Heart left ventricle (tissue), 16 donors: ENCODE measurements around the gene NTMT2. TPM values are rescaled to one million over a fixed set of nuclear protein-coding genes. Genes with fewer than 3 reads are reported as not detected.

ENCODE experiments used
- ATAC-seq, 4 donors: fragments of 200-7000 bp; cut with Tn5 transposase; one replicate each; pipeline ENCODE4 v1.9.1; 2020 to 2022; ENCODE audit warnings: moderate library complexity in 4 of 4, mild to moderate bottlenecking in 3 of 4, moderate number of reproducible peaks in 1 of 4
- DNase-seq, 5 donors: peaks; one replicate each; pipeline ENCODE4 v3.0.0-alpha.2; 2020
- H3K27ac ChIP-seq, 12 donors: fragments of 200-600 bp; sonication (generic) in 4 of 12; one replicate each; pipeline versions ENCODE4 v1.5.0 to v1.8.0; 2016 to 2022; ENCODE audit warnings: mild to moderate bottlenecking in 2 of 12
- H3K27me3 ChIP-seq, 9 donors: fragments of 200-600 bp; sonication (generic) in 2 of 9; one replicate each; pipeline versions ENCODE4 v1.5.1 to v1.8.0; 2016 to 2022; ENCODE audit warnings: mild to moderate bottlenecking in 3 of 9
- H3K36me3 ChIP-seq, 9 donors: fragments of 200-600 bp; sonication (generic) in 2 of 9; one replicate each; pipeline versions ENCODE4 v1.5.0 to v1.8.0; 2018 to 2022; ENCODE audit warnings: mild to moderate bottlenecking in 2 of 9
- H3K4me1 ChIP-seq, 12 donors: fragments of 200-600 bp; sonication (generic) in 4 of 12; one replicate each; pipeline versions ENCODE4 v1.5.0 to v1.8.0; 2016 to 2022; ENCODE audit warnings: mild to moderate bottlenecking in 3 of 12
- H3K4me3 ChIP-seq, 12 donors: fragments of 200-600 bp; sonication (generic) in 4 of 12; one replicate each; pipeline versions ENCODE4 v1.5.0 to v1.8.0; 2017 to 2022; ENCODE audit warnings: mild to moderate bottlenecking in 9 of 12, moderate library complexity in 4 of 12
- H3K9me3 ChIP-seq, 12 donors: fragments of 200-600 bp; sonication (generic) in 4 of 12; one replicate each; pipeline versions ENCODE4 v1.5.0 to v1.8.0; 2016 to 2022; ENCODE audit warnings: mild to moderate bottlenecking in 1 of 12
- CTCF ChIP-seq, 12 donors: fragments of 200-600 bp; sonication (generic) in 4 of 12; IDR thresholded peaks; one replicate each; pipeline versions ENCODE4 v1.5.0 to v1.8.0; 2018 to 2022; ENCODE audit warnings: antibody characterized with exemption in 12 of 12, mild to moderate bottlenecking in 5 of 12
- POLR2A ChIP-seq, 2 donors: fragments of 450-650 bp; IDR thresholded peaks; one replicate each; pipeline ENCODE4 v1.6.1; 2017; ENCODE audit warnings: antibody characterized with exemption in 2 of 2, mild to moderate bottlenecking in 2 of 2, moderate library complexity in 2 of 2
- WGBS, 4 donors: extraction: QIAGEN DNeasy Blood & Tissue Kit in 2 of 4; methylation state at CpG; one replicate each; pipeline versions ENCODE4 v1.1.5 to v1.1.7; 2013 to 2018; 5-methylcytosine and 5-hydroxymethylcytosine counted together
- intact Hi-C, 10 donors: fragments of 100-400 bp; cut with DNase I; formaldehyde crosslinking; loops; one replicate each; pipeline versions ENCODE4 v1.11.1 to v1.14.2; 2022
- long read RNA-seq, 3 donors: library from polyadenylated mRNA; unstranded; transcript quantifications; one replicate each; pipeline ENCODE4 v2.0.0, GENCODE V29; 2020 to 2021
- polyA plus RNA-seq, 2 donors: library from polyadenylated mRNA; stranded (reverse); fragments of 200-250 nt; gene quantifications; one replicate each; pipeline ENCODE4 v1.2.3, GENCODE V29; 2013
- total RNA-seq, 9 donors: library from RNA; depleted of rRNA in 2 of 9; stranded (reverse); fragments of >200 nt in 2 of 9; fragmentation: NEBNext Ultra II Directional in 3 of 9; extraction: Animal tissue kit (Norgen Biotek cat#: 25700) in 3 of 9; gene quantifications; one replicate each; pipeline versions ENCODE4 v1.1.0 to v1.2.4, GENCODE V29; 2016 to 2023
- donor health status: ischemic (EF 13 %, LVEDD 7.1; RV severe dilation, severe dysfunction).
- donor health status: healthy with polysubstance abuse.
- donor health status: DM: no; HTN: yes; CAD: no.
- donor health status: DM: no; HTN: no; CAD: no.
- donor health status: ischemic (EF 25% LVEDD 6.9; RV normal size, moderate dysfunction).
- donor health status: ischemic (EF 25% LVEDD 5.7; RV mildly dilated, moderate dysfunction).
- donor health status: healthy.
- donor health status: DM: yes; HTN: yes; CAD: no.
- donor health status: ischemic (EF 35%, LVEDD 5.7; RV mildly dilated, moderate dysfunction).
- donor health status: nonischemic (EF 11% LVEDD 7.7; RV severe dilation, severe dysfunction).
- donor health status: DM: yes; HTN: yes; CAD: no.
- donor health status: PGD.
- donor health status: ischemic (EF 29% LVEDD 5.4; RV normal size, mild dysfunction).
- donor health status: nonischemic (EF 23%, LVEDD 6.1; RV moderate dilation, normal function).

Gene NTMT2
- total RNA-seq (1 to 10 TPM in 8 of 9 donors, under 1 TPM in 1; 0.56 to 3.6 (median 2.0) TPM), polyA plus RNA-seq (1 to 10 TPM in 1 of 2 donors, under 1 TPM in 1; 0.33 to 1.1 TPM)
- long read RNA-seq, donor 1, partial matches to known transcripts: 0 of 4 reads
- long read RNA-seq, donor 1, other reads (novel, unspliced or antisense): 3 of 4 reads
- long read RNA-seq, donor 2, partial matches to known transcripts: 0 of 7 reads
- long read RNA-seq, donor 2, other reads (novel, unspliced or antisense): 6 of 7 reads
- long read RNA-seq, donor 3, partial matches to known transcripts: 0 of 2 reads
- long read RNA-seq, donor 3, other reads (novel, unspliced or antisense): 1 of 2 reads

GRCh38 chr1:170145770-170146676, at the start of gene NTMT2:
TSS of gene NTMT2 (plus strand) at chr1:170145959. CDS start at chr1:170146108, 149 bp downstream.
- H3K27ac ChIP-seq: peak within 1 kb of the TSS; percentile 56 to 97 (median 83)
- peaks cover 0 to 17% (median 0%) of the 10 kb centered on the region in 12 donors for H3K9me3 ChIP-seq
- ATAC-seq (peak; percentile 93 to 99 (median 97)), DNase-seq (peak; percentile 64 to 83 (median 72))
- peak within 1 kb of the TSS in 10 of 12 donors; percentile 7 to 49 (median 34) for H3K4me3 ChIP-seq
- intact Hi-C loops: loop anchor here in 6 of 10 donors (5.0 to 10.0 kb wide), 5 partner anchors 71 to 519 kb away; partner anchors contain the start of genes GORAB (in 4 of the 6), PRRX1 (in 2 of the 6) and KIFAP3 (in 1 of the 6)
- H3K4me1 ChIP-seq: peaks cover 0 to 24% (median 5%) of the 10 kb centered on the region in 12 donors
- H3K36me3 ChIP-seq: no peaks in the 10 kb centered on the region
- TF ChIP-seq POLR2A (IDR thresholded peaks at IDR 0.05) (no peak), CTCF (IDR thresholded peaks at IDR 0.05) (no peak)
- no peaks in the 10 kb centered on the region for H3K27me3 ChIP-seq
- 16 to 18% (median 17%) methylated on average over 8 of the region's 8 CpGs for WGBS, 4 donors

DNA sequence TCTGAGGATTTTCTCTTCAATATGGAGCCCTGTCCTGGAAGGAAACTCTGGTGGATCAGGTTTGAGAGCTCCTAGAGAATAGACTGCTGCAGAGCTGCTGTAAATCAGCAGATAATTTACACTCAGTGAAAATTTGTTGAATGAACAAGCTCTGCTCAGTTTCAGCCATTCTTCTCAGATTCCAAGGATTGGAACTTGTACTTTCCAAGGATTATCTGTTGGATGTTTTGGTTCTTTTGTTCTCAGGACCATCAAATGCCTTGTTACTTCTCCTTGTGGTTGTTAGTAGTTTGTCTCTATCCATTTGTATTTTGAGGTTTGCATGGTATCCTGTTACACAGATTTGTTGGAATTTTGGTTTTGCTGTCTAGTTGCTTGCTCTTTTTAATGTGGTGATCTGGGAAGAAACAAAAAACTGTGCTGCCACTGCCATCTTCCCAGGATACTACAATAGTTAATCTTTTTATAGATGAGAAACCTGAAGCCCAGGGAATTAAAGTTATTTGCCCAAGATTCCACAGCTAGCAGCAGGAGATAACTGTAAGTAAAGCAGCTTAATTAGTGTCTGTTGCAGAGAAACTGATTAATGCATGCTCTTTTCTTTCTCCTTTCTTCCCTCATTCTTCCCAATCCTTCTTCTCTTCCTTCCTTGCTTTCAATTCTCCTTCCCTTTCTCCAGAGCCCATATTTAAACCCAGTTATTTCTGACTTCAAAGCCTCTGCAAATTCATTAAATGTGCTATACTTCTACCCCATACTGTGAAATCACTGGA, 49.6 kb upstream of the NTMT2 start:
- DNase-seq (no peak), ATAC-seq (no peak)
- Histone ChIP-seq H3K27me3 (no peaks in the 10 kb centered on the region), H3K36me3 (no peaks in the 10 kb centered on the region), H3K4me1 (no peaks in the 10 kb centered on the region), H3K27ac (no peak overlapping the region), H3K9me3 (peaks cover 0 to 3% (median 0%) of the 10 kb centered on the region in 12 donors), H3K4me3 (no peak overlapping the region)
- TF ChIP-seq POLR2A (IDR thresholded peaks at IDR 0.05) (no peak), CTCF (IDR thresholded peaks at IDR 0.05) (no peak)
- intact Hi-C loops: no loop called here

DNA sequence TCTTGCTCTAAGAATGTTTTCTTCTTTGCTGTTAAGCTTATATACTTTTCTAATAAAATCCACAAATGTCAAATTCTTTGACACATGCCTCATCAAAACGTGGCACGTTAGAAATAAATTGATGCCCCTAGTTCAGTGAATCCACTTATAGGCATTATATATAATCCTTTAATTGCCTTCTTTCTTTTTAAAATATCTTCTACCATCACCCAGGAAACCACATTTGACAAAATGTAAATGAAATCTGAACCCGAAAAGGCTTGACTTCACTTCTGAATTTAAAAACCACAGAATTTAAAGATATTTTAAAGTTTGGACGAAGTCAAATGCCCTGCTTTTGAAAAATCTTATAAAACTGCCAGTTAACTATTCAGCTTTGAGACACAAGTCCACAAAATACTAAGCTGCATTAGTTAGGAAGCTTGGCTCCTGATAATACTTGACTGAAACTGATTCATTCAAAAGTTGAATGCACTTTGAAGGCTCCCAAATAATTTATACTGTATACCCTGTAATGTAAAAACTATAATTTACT, 48.9 kb upstream of the NTMT2 start:
- ATAC-seq (no peak), DNase-seq (no peak)
- 81 to 86% (median 83%) methylated on average over 4 of the region's 4 CpGs for WGBS, 4 donors
- TF ChIP-seq CTCF (IDR thresholded peaks at IDR 0.05) (no peak), POLR2A (IDR thresholded peaks at IDR 0.05) (no peak)
- Histone ChIP-seq H3K4me1 (no peaks in the 10 kb centered on the region), H3K27me3 (no peaks in the 10 kb centered on the region), H3K9me3 (peaks cover 0 to 3% (median 0%) of the 10 kb centered on the region in 12 donors), H3K27ac (no peak overlapping the region), H3K4me3 (no peak overlapping the region), H3K36me3 (no peaks in the 10 kb centered on the region)
- intact Hi-C loops: no loop called here
